Measurements from ENCODE around the gene NOMO2.
"Not testable (repeated sequence)": the region's sequence is repeated elsewhere in the genome, so short reads cannot be mapped to it uniquely, and the experiment has no call there.

Gene NOMO2

DNA sequence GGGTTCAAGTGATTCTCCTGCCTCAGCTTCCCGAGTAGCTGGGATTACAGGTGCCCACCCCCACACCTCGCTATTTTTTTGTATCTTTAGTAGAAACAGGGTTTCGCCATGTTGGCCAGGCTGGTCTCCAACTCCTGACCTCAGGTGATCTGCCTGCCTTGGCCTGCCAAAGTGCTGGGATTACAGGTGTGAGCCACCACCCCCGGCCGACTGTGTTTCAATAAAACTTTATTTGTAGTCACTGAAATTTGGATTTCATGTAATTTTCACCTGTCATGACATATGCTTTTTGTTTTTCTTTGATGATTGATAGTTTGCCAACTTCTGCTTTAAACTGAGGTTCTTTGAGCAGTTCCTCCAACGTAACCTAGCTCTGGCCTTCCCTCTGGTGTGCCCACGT is 12.0 kb upstream of the NOMO2 start:
- H3K4me3 ChIP-seq (ENCODE audit: low read length); H3K9me3 ChIP-seq (replicated peaks; ENCODE audit: low read length); H3K4me2 ChIP-seq (ENCODE audit: low read length); H3K27me3 ChIP-seq (ENCODE audit: control insufficient read depth, insufficient read depth, low read length); H3K9ac ChIP-seq (ENCODE audit: low read depth, low read length); H3K36me3 ChIP-seq (ENCODE audit: insufficient read depth, low read length); H3K4me1 ChIP-seq (ENCODE audit: control insufficient read depth, insufficient read depth, low read length): not testable (repeated sequence)

DNA sequence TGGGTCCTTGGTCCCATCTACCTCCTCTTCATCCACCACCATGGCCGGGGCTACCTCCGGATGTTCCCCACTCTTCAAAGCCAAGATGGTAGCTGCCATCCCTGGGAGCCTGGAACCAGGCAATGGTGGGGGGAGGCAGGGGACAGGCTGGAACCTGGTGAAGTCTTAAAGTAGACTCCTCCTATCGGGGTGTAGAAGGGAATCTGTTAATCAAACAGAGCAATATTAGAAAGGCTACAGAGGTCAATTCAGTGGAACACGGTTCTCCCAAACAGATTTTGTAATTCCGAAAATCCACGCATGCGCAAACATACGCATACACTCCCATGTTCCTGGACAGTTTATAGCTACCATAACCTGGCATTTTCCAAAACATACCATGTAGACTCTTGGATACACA is 11.1 kb upstream of the NOMO2 start:
- H3K4me1 ChIP-seq (ENCODE audit: control insufficient read depth, insufficient read depth, low read length); H3K4me3 ChIP-seq (ENCODE audit: low read length); H3K9ac ChIP-seq (ENCODE audit: low read depth, low read length); H3K27me3 ChIP-seq (ENCODE audit: control insufficient read depth, insufficient read depth, low read length); H3K4me2 ChIP-seq (ENCODE audit: low read length); H3K36me3 ChIP-seq (ENCODE audit: insufficient read depth, low read length); H3K9me3 ChIP-seq (replicated peaks; ENCODE audit: low read length): not testable (repeated sequence)

DNA sequence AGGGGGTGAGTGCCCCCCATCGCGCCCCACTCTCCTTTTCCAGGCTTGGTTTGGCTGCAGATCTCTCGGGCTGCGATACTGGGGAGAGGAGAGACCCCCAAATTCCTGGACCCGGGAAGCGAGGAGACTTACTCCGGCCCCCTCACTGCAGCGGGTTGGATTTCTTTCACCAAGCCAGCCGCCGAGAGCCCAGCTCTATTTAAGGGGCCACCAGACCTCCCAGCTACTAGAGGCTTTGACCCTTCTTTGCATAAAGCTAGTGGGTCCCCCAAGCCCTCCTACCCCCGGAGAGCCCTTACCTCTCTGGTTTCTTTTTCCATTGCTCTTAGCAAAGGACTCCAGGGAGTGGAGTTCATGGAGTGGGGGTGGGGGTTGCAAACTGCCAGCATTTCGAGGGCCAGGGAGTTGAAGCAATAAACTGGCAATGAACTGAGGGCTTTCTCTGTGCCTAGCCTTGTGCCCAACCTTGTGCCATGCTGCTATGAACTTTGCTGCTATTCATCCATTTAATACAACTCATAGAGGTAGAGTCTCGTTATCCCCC is 9.5 kb upstream of the NOMO2 start:
- H3K27me3 ChIP-seq (ENCODE audit: control insufficient read depth, insufficient read depth, low read length); H3K4me3 ChIP-seq (ENCODE audit: low read length); H3K9me3 ChIP-seq (replicated peaks; ENCODE audit: low read length); H3K4me2 ChIP-seq (ENCODE audit: low read length); H3K9ac ChIP-seq (ENCODE audit: low read depth, low read length); H3K4me1 ChIP-seq (ENCODE audit: control insufficient read depth, insufficient read depth, low read length); H3K36me3 ChIP-seq (ENCODE audit: insufficient read depth, low read length): not testable (repeated sequence)

DNA sequence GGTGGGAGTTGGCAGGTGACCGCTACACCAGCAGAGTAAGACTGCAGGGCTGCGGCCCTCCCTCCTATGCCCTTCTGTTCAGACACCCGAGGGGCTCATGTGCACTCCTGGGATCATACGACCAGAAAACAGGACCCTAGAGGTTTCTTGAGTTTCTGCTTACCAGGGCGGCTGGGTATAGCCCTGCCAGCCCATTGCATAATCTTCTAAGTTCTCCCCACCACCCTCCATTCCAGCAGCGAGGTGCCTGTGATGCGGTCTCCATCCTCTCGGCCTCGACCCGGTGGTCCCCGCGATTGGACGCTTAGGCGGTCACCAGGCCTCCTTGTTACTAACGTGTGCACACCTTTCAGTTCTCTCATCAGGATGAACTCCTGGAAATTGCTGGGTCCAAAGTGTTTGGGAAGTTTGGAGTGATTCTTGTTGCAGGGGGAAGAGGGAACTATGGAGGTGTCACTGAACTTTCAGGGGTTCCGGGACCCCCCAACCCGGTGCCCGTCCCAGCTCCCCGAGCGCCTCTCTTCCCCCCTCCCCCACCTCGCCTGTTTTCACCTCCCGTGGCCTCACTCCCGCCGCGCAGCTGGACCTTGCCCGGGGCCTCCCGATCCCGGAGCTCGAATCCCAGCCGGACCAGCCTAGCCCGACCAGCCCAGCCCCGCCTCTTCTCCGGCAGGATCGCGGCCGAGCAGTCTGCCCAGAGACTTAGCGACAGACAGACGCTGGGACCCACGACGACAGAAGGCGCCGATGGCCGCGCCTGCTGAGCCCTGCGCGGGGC is 8.8 kb upstream of the NOMO2 start:
- not testable (repeated sequence) for H3K4me3 ChIP-seq (ENCODE audit: low read length); H3K9ac ChIP-seq (ENCODE audit: low read depth, low read length); H3K27me3 ChIP-seq (ENCODE audit: control insufficient read depth, insufficient read depth, low read length); H3K4me1 ChIP-seq (ENCODE audit: control insufficient read depth, insufficient read depth, low read length); H3K4me2 ChIP-seq (ENCODE audit: low read length); H3K36me3 ChIP-seq (ENCODE audit: insufficient read depth, low read length); H3K9me3 ChIP-seq (replicated peaks; ENCODE audit: low read length)

DNA sequence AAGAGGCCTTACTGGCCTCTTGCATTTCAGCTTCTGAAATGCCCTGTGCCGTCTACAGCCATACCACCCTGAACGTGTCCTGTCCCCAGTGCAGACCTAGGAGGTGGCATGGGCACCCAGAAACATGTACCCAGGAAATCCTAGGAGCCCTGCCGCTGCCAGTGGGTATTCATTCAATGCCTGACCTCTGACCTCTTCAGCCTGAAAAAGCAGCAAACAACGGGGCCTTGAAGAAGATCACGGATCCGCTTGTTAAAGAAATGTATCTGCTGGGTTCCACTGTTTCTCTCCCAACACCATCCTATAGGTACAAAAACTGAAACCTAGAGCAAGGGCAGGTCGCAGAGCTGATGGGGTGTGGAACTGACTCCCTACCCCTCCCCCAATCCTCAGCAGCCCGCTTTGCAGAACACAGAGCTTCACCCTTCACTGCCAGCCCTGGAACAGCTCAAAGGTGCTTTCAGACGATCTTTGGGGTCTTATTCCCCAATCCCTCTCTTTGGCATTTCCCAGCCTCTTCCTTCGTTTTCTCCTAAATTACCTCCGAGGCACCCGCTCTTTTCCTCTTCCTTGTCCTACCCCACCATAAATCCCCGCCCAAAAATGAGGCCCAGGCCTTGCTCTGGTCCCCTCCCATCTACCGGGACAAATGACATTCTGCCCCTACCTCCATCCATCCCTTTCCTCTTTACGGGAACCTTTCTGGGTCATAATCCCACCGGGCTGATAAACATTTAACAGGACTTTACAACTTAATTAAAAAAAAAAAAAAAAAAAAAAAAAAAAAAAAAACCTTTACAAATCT is 1.3 kb downstream of the NOMO2 start:
- Histone ChIP-seq H3K4me3 (ENCODE audit: low read length) (peak overlapping the region; percentile 71), H3K9ac (ENCODE audit: low read depth, low read length) (peak overlapping the region; percentile 58), H3K4me2 (ENCODE audit: low read length) (peak overlapping the region; percentile 63)
- H3K4me1 ChIP-seq (ENCODE audit: control insufficient read depth, insufficient read depth, low read length); H3K9me3 ChIP-seq (replicated peaks; ENCODE audit: low read length); H3K36me3 ChIP-seq (ENCODE audit: insufficient read depth, low read length); H3K27me3 ChIP-seq (ENCODE audit: control insufficient read depth, insufficient read depth, low read length): not testable (repeated sequence)

DNA sequence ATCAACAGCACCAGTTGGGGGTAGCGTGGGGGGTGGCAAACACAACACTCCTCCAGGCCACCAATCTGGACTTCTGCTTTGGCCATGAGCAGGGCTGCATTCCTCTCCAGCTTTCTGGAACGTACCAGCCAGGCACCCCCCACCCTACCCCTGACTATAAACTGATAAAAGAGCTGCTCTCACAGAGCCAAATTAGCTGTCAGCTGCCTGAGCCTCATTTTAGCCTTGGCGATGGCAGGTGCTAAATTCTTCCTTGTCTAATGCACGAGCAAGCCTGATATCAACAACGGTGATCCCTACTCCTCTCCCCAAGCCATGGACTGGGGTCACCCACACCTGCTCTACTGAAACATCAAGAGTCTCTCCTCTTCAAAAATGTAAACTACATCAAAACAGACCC is 8.2 kb downstream of the NOMO2 start:
- H3K4me3 ChIP-seq (ENCODE audit: low read length); H3K4me1 ChIP-seq (ENCODE audit: control insufficient read depth, insufficient read depth, low read length): not testable (repeated sequence)

DNA sequence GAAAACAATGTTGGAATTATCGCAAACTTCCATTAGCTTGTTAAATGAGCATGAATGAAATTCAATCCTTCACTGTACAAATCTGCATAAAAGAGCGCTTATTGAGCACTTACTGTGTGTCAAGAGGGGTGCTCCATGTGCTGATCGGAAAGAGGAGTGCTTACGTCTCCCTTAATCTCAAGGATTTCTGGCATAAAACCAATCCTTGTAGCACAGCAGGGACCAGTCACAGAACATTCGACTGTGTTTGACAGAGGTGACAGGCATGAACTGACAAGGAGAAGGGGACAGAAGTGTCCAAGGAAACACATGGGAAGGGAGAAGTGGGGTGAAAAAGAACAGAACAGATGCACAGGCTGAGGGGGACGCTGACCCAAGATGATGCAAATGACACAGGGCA is 14.5 kb downstream of the NOMO2 start:
- not testable (repeated sequence) for H3K4me2 ChIP-seq (ENCODE audit: low read length); H3K36me3 ChIP-seq (ENCODE audit: insufficient read depth, low read length); H3K27me3 ChIP-seq (ENCODE audit: control insufficient read depth, insufficient read depth, low read length); H3K4me1 ChIP-seq (ENCODE audit: control insufficient read depth, insufficient read depth, low read length); H3K9ac ChIP-seq (ENCODE audit: low read depth, low read length); H3K9me3 ChIP-seq (replicated peaks; ENCODE audit: low read length); H3K4me3 ChIP-seq (ENCODE audit: low read length)

More for the DNA sequence above, 8.2 kb downstream of the NOMO2 start:
- H3K9me3 ChIP-seq (replicated peaks; ENCODE audit: low read length); H3K9ac ChIP-seq (ENCODE audit: low read depth, low read length); H3K4me2 ChIP-seq (ENCODE audit: low read length); H3K27me3 ChIP-seq (ENCODE audit: control insufficient read depth, insufficient read depth, low read length); H3K36me3 ChIP-seq (ENCODE audit: insufficient read depth, low read length): not testable (repeated sequence)

DNA sequence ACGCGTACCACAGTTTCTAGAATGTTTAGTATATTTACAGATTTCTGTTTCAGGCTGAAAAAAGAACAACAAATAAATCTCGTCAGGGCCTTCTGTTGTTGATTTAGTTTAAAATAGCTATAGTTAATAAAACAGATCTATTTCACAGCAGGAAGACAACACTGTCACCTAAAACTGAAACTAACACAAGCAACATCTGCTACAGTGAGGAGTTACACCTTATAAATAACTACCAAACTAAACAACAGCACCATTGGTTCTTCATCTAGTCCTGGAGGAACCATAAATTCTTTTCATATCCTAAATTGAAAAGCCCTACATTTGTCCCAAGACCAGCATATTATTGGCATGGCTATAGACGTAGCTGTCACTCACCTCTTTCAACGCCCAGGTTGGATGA is 15.0 kb downstream of the NOMO2 start:
- H3K4me2 ChIP-seq (ENCODE audit: low read length); H3K9me3 ChIP-seq (replicated peaks; ENCODE audit: low read length); H3K4me1 ChIP-seq (ENCODE audit: control insufficient read depth, insufficient read depth, low read length); H3K36me3 ChIP-seq (ENCODE audit: insufficient read depth, low read length); H3K27me3 ChIP-seq (ENCODE audit: control insufficient read depth, insufficient read depth, low read length); H3K4me3 ChIP-seq (ENCODE audit: low read length); H3K9ac ChIP-seq (ENCODE audit: low read depth, low read length): not testable (repeated sequence)

DNA sequence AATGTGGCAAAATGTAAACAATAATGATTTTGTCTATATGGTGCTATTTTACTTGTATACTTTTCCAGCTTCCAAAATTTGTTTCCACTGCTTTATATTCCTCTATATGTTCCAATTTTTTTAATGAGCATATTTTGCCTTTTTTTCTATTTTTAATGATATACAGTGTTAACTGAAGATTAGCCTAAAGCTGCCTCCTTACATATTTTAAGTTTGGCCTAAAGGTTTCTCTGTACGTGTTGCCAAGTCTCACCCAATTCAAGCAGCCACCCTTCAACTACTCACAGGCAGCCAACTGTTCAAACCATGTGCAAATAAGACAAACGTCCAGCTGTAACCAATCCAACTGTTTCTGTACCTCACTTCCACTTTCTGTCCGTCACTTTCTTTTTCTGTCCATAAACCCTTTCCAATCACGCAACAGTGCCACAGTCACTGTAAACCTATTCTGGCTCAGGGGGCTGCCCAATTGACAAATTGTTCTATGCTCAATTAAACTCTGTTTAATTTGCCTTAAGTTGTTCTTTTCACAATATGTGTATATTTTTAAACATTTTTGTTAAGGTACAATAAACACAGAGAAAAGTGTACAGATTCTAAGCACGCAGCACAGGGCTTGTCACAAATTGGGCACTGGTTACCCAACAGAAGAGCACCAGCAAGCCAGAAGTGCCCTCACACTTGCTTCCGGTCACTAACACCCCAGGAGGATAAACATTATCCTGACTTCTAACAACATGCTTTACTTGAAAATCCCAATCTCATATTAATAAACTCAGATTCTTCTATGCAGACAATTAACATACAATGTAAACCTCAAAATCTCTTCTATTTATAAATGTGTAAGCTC is 17.4 kb downstream of the NOMO2 start:
- not testable (repeated sequence) for H3K36me3 ChIP-seq (ENCODE audit: insufficient read depth, low read length); H3K4me2 ChIP-seq (ENCODE audit: low read length); H3K9ac ChIP-seq (ENCODE audit: low read depth, low read length); H3K9me3 ChIP-seq (replicated peaks; ENCODE audit: low read length); H3K4me3 ChIP-seq (ENCODE audit: low read length); H3K4me1 ChIP-seq (ENCODE audit: control insufficient read depth, insufficient read depth, low read length); H3K27me3 ChIP-seq (ENCODE audit: control insufficient read depth, insufficient read depth, low read length)

DNA sequence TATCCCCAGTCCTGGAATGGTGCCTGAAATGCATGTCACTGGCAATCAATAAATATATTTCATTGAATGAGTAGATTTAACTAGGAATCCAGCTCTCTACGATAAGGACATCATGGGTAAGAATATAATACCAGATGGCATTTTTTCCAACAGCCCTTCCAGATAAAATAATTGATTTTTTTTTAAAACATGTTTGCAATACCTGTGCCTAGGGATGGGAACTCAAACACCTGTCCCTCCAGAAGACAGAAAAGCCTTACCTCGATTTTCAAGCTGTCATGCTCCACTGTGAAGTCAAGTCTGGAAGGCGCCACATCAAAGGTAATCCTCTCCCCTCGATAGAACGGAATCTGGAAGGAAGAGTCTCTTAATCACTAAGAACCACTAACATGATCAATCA is 20.0 kb downstream of the NOMO2 start:
- not testable (repeated sequence) for H3K9me3 ChIP-seq (replicated peaks; ENCODE audit: low read length); H3K4me1 ChIP-seq (ENCODE audit: control insufficient read depth, insufficient read depth, low read length); H3K27me3 ChIP-seq (ENCODE audit: control insufficient read depth, insufficient read depth, low read length); H3K4me3 ChIP-seq (ENCODE audit: low read length); H3K36me3 ChIP-seq (ENCODE audit: insufficient read depth, low read length); H3K4me2 ChIP-seq (ENCODE audit: low read length); H3K9ac ChIP-seq (ENCODE audit: low read depth, low read length)

DNA sequence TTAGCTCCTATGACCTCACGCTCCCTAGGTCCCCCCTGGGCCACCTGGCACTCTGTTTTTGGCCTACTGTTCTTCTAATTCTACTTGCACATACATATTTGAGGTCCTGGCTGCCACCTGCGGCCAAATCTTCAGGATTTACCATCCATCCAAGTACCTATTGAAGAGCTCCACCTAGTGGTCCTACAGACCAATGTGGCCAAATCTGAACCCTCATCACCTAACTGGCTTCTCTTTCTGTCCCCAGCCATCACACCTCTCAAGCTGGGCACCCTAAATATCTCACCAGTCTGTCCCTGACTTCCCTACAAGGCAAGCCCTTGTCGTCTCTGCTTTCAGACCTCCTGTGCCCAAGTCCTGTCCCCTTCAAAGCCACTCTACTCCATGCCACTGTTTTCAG is 24.9 kb downstream of the NOMO2 start:
- H3K4me2 ChIP-seq (ENCODE audit: low read length); H3K36me3 ChIP-seq (ENCODE audit: insufficient read depth, low read length); H3K9ac ChIP-seq (ENCODE audit: low read depth, low read length); H3K9me3 ChIP-seq (replicated peaks; ENCODE audit: low read length); H3K27me3 ChIP-seq (ENCODE audit: control insufficient read depth, insufficient read depth, low read length); H3K4me3 ChIP-seq (ENCODE audit: low read length); H3K4me1 ChIP-seq (ENCODE audit: control insufficient read depth, insufficient read depth, low read length): not testable (repeated sequence)
